NCI-H2081 (cell line): ENCODE results near the gene NHLRC3.
"Not testable (repeated sequence)": the region's sequence is repeated elsewhere in the genome, so short reads cannot be mapped to it uniquely, and the experiment has no call there.

Experiments used
- DNase-seq, 2 experiments: peaks; one replicate each; lab custom pipeline; 2025; lab: John Stamatoyannopoulos, UW

Gene NHLRC3, protein sequence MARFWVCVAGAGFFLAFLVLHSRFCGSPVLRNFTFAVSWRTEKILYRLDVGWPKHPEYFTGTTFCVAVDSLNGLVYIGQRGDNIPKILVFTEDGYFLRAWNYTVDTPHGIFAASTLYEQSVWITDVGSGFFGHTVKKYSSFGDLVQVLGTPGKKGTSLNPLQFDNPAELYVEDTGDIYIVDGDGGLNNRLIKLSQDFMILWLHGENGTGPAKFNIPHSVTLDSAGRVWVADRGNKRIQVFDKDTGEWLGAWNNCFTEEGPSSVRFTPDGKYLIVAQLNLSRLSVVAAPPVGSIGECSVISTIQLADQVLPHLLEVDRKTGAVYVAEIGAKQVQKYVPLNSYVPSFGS

DNA sequence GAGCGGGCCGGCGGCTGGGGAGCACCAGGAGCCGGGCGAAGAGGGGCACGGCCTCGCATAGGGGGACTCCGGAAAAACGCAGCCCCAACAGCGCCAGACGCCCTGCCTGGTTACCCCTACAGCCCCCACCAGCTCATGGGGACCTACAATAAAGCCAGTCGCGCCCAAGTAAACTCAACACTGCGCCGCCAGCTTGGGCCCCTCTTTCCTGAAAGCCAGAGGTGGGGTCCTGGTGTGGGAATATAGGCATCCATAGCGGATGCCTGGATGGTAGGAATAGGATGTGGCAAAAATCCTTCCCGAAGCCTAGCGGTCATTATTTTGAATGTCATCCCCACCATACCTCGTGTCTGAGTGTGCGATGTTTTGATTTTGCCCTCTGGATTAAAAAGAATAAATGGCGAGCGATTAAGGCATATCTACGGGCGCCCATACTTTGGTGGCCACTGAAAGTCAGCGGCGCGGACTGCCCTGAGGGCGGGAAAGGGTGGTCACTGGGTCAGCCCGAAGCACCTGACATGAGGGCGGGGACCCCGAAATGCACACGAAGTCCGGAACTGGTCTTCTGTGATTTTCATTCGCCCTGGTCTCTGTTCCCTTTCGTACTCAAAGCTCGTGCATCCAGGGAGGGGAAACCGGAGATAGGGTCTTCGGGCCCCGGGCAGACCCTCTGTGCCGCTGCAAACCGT lies at the start of gene NHLRC3, which contains the start of gene PROSER1:
TSS of gene NHLRC3 (plus strand) at position 577 of the 689 bp plus-strand sequence. CDS start 184 bp downstream, outside the sequence.
TSS of gene PROSER1 (minus strand) at position 210 of the 689 bp plus-strand sequence. CDS start 847 bp downstream, outside the sequence.
- DNase-seq: peak; percentile 90 to 91

- DNase-seq: no peak
Observed at GRCh38 chr13:38990693-38991092, 47.6 kb upstream of the NHLRC3 start, which contains the start of gene STOML3. Gene STOML3, minus strand, starts transcription at chr13:38990831. Its CDS starts 110 bp downstream, at chr13:38990721.

GRCh38 chr13:38993381-38993780 lies 44.9 kb upstream of the NHLRC3 start:
- no peak for DNase-seq

GRCh38 chr13:38998739-38999138 lies 39.5 kb upstream of the NHLRC3 start:
- DNase-seq: no peak

- not testable (repeated sequence) for DNase-seq
Observed at GRCh38 chr13:39006371-39007111, 31.7 kb upstream of the NHLRC3 start.

GRCh38 chr13:39012608-39013007 lies 25.6 kb upstream of the NHLRC3 start:
- DNase-seq: no peak

- DNase-seq: no peak
Observed at GRCh38 chr13:39013462-39013861, 24.8 kb upstream of the NHLRC3 start.

DNA sequence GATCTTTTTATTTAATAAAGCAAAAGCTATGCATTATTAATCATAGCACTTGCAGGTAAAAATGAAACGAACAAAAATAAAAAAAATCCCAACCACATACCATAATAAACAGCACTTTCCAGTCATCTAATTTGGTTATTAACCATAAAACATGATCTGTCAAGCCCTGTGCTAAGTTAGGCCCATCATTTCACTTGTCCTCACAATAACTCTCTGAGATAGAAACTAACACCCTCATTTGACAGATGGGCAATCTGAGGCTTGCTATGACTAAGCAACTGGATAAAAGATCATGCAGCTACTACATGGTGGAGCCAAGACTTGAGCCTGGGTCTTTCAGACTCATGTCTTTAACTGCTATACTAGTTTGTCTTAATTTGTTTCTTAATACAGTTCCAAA lies 22.2 kb upstream of the NHLRC3 start:
- no peak for DNase-seq

DNA sequence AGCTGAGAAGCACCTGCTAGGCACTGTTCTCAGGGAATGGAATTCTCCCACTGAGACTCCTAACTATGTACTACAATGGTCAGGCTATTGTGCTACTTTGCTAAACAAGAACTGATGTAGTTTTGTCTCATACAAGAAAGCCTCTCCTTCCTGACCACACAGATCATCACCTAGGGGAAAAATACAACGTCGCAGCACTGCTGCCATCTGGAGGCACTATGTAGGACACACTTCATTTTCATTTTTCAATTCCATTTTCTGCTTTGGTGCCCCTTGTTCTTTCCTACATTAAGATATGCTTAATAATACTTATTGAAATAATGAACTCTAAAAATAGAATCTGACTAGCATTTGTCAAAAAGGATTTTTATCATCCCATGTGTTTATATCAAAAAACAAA lies 21.5 kb upstream of the NHLRC3 start:
- peak; percentile 27 to 49 for DNase-seq

GRCh38 chr13:39020853-39021462 lies 17.3 kb upstream of the NHLRC3 start:
- DNase-seq: no peak

GRCh38 chr13:39023316-39023715 lies 14.9 kb upstream of the NHLRC3 start:
- no peak for DNase-seq

GRCh38 chr13:39023761-39024160 lies 14.5 kb upstream of the NHLRC3 start:
- DNase-seq: no peak

DNA sequence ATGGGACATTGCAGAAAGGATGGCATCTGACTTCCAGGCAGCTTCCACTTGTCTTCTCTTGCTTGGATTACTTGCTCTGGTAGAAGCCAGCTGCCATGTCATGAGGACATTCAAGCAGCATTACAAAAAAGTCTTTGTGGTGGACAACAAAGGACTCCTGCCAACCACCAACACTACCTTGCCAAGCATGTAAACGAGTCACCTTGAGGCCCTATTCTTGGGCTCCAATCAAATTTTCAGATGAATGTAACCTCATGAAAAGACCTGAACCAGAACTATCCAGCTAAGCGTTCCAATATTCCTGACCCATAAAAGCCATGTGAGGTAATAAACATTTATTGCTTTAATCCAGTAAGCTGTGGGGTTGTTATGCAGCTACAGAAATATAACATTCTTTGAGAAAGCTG lies 12.8 kb upstream of the NHLRC3 start:
- peak in 1 of 2 experiments; percentile 6 for DNase-seq

GRCh38 chr13:39032150-39032549 lies 6.1 kb upstream of the NHLRC3 start:
- no peak for DNase-seq

DNA sequence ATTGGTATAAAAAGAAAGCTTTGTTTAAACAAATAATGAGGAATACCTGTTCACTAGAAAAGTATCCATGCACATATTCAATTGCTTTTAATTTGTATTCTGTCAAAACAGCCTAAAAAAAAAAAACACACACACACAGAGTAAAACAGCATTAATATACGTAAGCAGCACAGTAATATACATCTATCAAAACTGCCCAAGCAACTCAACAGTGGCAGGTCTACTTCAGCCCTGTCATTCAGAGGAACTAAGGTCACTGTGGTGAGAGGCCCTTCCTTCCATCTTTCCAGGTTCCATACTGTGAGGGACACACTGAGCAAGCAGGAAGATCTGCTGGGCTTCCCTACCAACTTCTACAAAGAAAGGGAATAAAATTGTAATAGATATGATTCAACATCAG lies 4.2 kb upstream of the NHLRC3 start:
- DNase-seq: no peak

DNA sequence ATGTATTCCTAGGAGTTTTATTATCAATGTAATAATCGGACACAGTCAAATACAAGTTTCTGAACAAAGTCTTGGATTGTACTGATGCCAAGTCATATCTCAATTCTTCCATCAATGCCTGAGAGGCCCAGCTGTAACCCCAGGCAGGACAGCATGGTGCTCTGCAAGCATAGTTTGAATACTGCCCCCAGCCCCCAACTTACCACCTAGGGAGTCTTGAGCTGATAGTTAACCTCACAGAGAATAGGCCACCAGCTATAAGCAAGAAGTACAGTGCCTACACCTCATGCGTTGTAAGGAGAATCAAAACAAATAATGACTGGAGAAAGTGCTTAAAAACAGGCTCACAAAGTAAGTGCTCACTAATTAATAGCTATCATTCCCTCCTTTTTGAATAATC lies 3.1 kb upstream of the NHLRC3 start:
- DNase-seq: peak in 1 of 2 experiments; percentile 21

DNA sequence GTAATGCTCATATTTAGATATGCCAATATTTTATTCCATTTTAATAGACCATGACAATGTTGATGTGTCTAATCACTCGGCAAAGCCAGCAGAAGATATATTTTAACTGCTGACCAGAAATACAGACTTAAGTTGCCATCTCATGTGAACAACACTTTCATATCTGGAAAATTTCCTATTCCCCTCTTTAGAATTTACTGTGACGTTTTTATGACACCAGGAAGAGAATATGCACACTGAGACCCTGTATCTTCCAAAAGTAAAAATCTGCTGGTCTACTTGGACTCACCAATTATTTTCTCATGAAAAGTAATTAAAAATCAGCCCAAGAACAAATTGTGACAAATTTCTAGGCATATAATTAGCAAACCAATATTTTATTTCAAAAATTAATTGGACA lies 2.5 kb upstream of the NHLRC3 start:
- DNase-seq: no peak

DNA sequence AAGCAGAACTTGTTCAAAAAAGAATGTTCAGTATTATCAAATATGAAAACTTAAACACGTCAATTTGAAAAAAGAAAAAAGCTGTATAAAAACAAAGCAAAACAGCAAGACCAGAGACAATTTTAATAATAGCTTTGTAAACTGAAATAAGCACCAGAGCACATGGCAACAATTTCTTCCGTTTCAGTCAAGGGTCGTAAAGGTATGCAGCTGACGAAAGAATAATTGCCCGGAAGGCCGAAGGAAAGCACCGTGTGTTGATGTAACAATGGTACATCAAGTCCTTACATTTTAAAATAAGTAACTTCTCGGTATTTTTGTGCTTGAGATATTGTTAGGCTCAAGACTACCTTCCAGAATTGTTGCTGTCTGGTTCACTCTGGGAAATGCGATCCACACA lies 2.0 kb upstream of the NHLRC3 start:
- peak in 1 of 2 experiments; percentile 35 for DNase-seq

DNA sequence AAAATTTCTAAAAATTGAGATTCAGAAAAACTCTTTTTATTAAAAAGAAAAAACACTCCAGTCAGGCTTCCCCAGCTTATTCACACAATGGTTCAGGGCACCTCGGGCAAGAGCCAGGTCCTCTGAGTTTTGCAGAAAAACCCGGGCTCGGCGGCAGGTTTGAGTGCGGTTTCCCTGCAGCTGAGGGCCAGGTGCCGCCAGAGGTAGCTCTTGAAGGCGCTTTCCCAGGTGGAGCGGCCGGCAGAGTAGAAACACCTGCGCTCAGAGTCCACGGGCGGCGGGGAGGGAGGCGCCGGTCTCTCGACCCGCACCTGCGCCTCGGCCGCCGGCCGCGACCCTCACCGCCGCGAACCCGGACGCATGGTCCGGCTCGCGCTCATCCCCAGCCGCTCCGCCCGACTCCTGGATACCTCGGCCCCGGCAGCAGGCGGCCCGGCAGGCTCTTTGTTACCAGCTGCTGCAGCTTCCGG lies 811 bp upstream of the NHLRC3 start:
- DNase-seq: peak in 1 of 2 experiments; percentile 78

DNA sequence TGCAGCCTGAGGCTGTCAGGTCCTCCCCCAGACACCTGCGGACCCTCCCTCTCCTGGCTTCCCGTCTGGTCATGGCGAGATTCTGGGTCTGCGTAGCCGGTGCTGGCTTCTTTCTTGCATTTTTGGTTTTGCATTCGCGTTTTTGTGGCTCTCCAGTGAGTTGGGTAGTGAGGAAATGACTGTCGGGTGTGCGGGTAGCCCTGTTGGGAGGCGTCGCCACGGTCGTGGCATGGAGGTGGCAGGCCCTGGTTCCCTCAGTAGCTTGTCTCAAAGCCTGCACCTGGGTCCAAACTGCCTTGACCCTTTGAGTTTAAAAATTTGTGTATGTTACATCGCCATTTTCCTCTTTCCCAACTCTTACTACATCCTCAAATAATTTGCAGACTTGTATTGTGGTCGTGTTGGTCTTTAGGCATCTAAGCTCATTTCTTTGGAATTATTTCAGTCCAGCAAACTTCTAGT lies 344 bp downstream of the NHLRC3 start:
- peak in 1 of 2 experiments; percentile 57 for DNase-seq

DNA sequence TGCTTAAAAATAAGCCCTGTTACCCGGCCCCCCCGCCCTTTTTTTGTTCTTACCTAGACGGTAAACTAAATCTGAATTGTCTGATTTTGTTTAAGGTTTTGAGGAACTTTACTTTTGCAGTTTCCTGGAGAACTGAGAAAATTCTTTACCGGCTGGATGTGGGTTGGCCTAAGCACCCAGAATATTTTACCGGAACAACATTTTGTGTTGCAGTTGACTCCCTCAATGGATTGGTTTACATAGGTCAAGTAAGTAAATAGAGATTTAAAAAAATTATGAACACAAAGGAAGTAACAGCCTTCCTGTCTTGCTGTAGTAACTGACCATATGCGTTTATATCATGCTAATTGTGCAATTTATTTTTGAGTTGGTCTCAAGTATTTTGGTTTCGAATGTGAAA lies 785 bp downstream of the NHLRC3 start:
- DNase-seq: peak in 1 of 2 experiments; percentile 25

- DNase-seq: no peak
Observed at GRCh38 chr13:39040206-39040605, 1.9 kb downstream of the NHLRC3 start.
